ENCODE results near the gene TSGA10IP.

Gene TSGA10IP

DNA sequence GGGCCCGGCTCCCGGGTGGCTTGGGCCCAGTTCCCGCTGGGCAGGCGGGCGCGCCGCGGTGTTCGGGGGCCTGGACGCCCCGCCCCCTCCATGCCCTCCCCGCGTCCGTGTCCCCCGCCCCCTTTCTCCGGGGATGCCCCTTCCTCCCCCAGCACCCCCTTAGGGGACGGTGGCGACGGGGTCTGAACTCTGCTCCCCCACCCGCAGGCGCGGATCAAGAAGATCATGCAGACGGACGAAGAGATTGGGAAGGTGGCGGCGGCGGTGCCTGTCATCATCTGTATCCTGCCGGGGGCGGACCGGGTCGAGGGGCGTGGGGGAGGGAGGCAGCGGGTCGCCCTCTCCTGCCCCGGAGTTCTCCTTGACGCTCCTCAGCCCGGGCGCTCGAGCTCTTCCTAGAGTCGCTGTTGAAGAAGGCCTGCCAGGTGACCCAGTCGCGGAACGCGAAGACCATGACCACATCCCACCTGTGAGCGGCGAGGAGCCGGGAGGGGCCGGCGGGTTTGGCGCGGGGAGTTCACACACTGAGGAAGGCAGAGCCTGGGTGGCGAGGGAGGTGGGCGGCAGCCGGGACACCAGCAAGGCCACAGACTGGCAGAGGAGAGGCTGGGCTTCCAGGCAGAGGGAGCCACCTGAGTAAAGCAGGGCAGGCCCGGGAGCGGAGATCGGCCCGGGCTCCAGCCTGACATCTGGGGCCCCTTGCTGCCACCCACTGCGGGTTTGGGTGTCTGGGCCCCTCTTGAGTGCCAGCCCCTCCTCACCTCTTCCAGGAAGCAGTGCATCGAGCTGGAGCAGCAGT lies 25.5 kb upstream of the TSGA10IP start:
- CTCF ChIA-PET: no interaction called here
- DNase-seq (ENCODE audit: low spot score): no peak
- TF ChIP-seq CTCF (conservative IDR thresholded peaks at IDR 0.05; ENCODE audit: low read depth): no peak
- POLR2A ChIA-PET (ENCODE audit: low non-redundant PET): interaction anchor here (0.6 kb wide), 1 partner anchor 30 kb away, joined by 3 read pairs; no protein-coding TSS in a partner anchor
- H3K27ac ChIP-seq: peak overlapping the region; percentile 93

GRCh38 chr11:65920372-65920802 lies 24.9 kb upstream of the TSGA10IP start:
- POLR2A ChIA-PET (ENCODE audit: low non-redundant PET): interaction anchor here (0.6 kb wide), 1 partner anchor 31 kb away, joined by 3 read pairs; no protein-coding TSS in a partner anchor
- DNase-seq (ENCODE audit: low spot score): no peak
- CTCF ChIA-PET: interaction anchor here (0.6 to 1.2 kb wide), 2 partner anchors 35 to 69 kb away, joined by 4 to 5 read pairs; no protein-coding TSS in a partner anchor
- H3K27ac ChIP-seq: peak overlapping the region; percentile 93
- TF ChIP-seq CTCF (conservative IDR thresholded peaks at IDR 0.05; ENCODE audit: low read depth): no peak

GRCh38 chr11:65921033-65921555 lies 24.2 kb upstream of the TSGA10IP start:
- DNase-seq (ENCODE audit: low spot score): no peak
- no peak for TF ChIP-seq CTCF (conservative IDR thresholded peaks at IDR 0.05; ENCODE audit: low read depth)
- CTCF ChIA-PET: interaction anchor here (0.6 to 1.2 kb wide), 3 partner anchors 34 to 68 kb away, joined by 3 to 5 read pairs (median 4); no protein-coding TSS in a partner anchor
- peak overlapping the region; percentile 93 for H3K27ac ChIP-seq
- POLR2A ChIA-PET (ENCODE audit: low non-redundant PET): interaction anchor here (0.6 kb wide), 1 partner anchor 112 kb away, joined by 4 read pairs; no protein-coding TSS in a partner anchor

DNA sequence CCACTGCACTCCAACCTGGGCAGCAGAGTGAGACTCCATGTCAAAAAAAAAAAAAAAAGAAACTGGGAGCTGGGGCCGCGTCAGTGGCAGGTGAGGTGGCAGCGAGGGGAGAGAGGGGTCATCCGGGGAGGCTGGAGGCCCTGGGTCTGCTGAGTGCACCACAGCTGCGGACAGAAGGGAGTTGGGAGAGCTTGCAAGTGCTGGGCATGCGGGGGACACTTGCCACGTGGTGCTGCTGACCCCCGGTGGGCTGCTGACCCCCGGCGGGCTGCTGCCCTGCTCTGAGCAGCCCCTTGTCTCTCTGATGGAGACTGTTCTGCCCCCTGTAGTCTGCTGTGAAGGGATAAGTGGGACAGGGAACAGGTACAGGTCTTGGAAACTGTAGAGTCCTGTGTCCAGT lies 23.4 kb upstream of the TSGA10IP start:
- ChIA-PET POLR2A (ENCODE audit: low non-redundant PET) (interaction anchor here (0.6 kb wide), 1 partner anchor 113 kb away, joined by 4 read pairs; no protein-coding TSS in a partner anchor), CTCF (interaction anchor here (0.6 to 1.2 kb wide), 3 partner anchors 35 to 101 kb away, joined by 3 to 5 read pairs (median 3); no protein-coding TSS in a partner anchor)
- TF ChIP-seq CTCF (conservative IDR thresholded peaks at IDR 0.05; ENCODE audit: low read depth): no peak
- peak overlapping the region; percentile 93 for H3K27ac ChIP-seq
- no peak for DNase-seq (ENCODE audit: low spot score)

GRCh38 chr11:65922565-65922964 lies 22.7 kb upstream of the TSGA10IP start:
- DNase-seq (ENCODE audit: low spot score): no peak
- ChIA-PET POLR2A (ENCODE audit: low non-redundant PET) (interaction anchor here (0.6 to 1.1 kb wide), 4 partner anchors 31 to 147 kb away, joined by 3 read pairs; no protein-coding TSS in a partner anchor), CTCF (no interaction called here)
- no peak for TF ChIP-seq CTCF (conservative IDR thresholded peaks at IDR 0.05; ENCODE audit: low read depth)
- H3K27ac ChIP-seq: peak overlapping the region; percentile 93

DNA sequence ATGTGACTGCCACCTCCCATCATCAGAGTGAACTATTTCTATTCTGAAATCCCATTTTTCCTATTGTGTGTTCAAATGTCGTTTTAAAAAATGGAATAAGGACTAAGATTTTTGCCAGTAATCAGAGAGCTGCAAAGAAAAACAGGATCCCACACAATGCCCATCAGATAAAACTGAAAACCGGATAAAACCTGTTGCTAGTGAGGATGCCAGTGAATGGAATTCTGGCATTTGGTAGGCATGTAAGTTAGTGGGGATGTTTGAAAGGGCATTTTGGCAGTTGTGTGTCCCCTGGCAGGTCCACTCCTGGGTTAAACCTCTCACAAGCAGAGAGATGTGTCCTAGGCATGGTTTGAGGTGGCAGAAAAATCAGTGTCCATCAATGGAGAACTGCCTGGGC lies 19.9 kb upstream of the TSGA10IP start:
- H3K27ac ChIP-seq: no peak overlapping the region
- CTCF ChIA-PET: no interaction called here
- POLR2A ChIA-PET (ENCODE audit: low non-redundant PET): interaction anchor here (0.7 kb wide), 1 partner anchor 9 kb away, joined by 3 read pairs; no protein-coding TSS in a partner anchor
- no peak for TF ChIP-seq CTCF (conservative IDR thresholded peaks at IDR 0.05; ENCODE audit: low read depth)
- DNase-seq (ENCODE audit: low spot score): no peak

All from RWPE1 (cell line).